PC-9 (cell line): ENCODE measurements around the gene GCA. TPM values are rescaled to one million over a fixed set of nuclear protein-coding genes. Genes with fewer than 3 reads are reported as not detected.

ENCODE experiments used
- BruUV-seq: library from RNA; stranded (reverse); fragments of 400-500 nt; replicated peaks from 2 replicates; lab custom pipeline; 2021; lab: Mats Ljungman, UMichigan
- CTCF ChIA-PET: fragments of 300-600 bp; sonication (Branson Sonifier 250); formaldehyde crosslinking; loops from one replicate; lab custom pipeline; 2022; ENCODE audit warnings: antibody characterized with exemption; lab: Charles Lee
- POLR2A ChIA-PET: fragments of 300-600 bp; sonication (Branson Sonifier 250); formaldehyde crosslinking; loops from one replicate; lab custom pipeline; 2022; ENCODE audit warnings: antibody characterized with exemption; ENCODE audit not compliant: unreplicated experiment; lab: Charles Lee
- DNase-seq, 2 experiments: peaks; one replicate each; pipeline versions ENCODE4 v3.0.0 to v3.0.0-alpha.2; 2015 to 2022; ENCODE audit warnings: mixed read lengths in 1 of 2
- H2AFZ ChIP-seq: fragments of 200-600 bp; sonication (generic); 2 replicates; pipeline ENCODE4 v1.8.1; 2017; ENCODE audit warnings: antibody characterized with exemption
- H3F3A ChIP-seq: fragments of 200-600 bp; sonication (generic); 2 replicates; pipeline ENCODE4 v1.8.1; 2017; ENCODE audit warnings: antibody characterized with exemption, mild to moderate bottlenecking, low read depth; ENCODE audit not compliant: insufficient read depth
- H3K27ac ChIP-seq: fragments of 200-600 bp; sonication (generic); 2 replicates; pipeline ENCODE4 v1.6.1; 2016; ENCODE audit warnings: mixed run types
- H3K27me3 ChIP-seq: fragments of 200-600 bp; sonication (generic); 2 replicates; pipeline ENCODE4 v1.6.1; 2016; ENCODE audit warnings: low read depth, mixed run types; ENCODE audit not compliant: insufficient read depth
- H3K36me3 ChIP-seq: fragments of 200-600 bp; sonication (generic); 2 replicates; pipeline ENCODE4 v1.6.1; 2016; ENCODE audit warnings: low read depth, mixed run types
- H3K4me1 ChIP-seq: fragments of 200-600 bp; sonication (generic); replicated peaks from 2 replicates; pipeline ENCODE4 v1.6.1; 2016; ENCODE audit warnings: mixed run types; ENCODE audit not compliant: insufficient read depth
- H3K4me2 ChIP-seq: fragments of 200-600 bp; sonication (generic); 2 replicates; pipeline ENCODE4 v1.6.1; 2017; ENCODE audit warnings: mixed run types
- H3K4me3 ChIP-seq: fragments of 200-600 bp; sonication (generic); 2 replicates; pipeline ENCODE4 v1.6.1; 2016; ENCODE audit warnings: mixed run types
- H3K79me2 ChIP-seq: fragments of 200-600 bp; sonication (generic); 2 replicates; pipeline ENCODE4 v1.6.1; 2017; ENCODE audit warnings: low read depth, mixed run types
- H3K9me2 ChIP-seq: fragments of 200-600 bp; sonication (generic); 2 replicates; pipeline ENCODE4 v1.8.1; 2017; ENCODE audit warnings: mild to moderate bottlenecking; ENCODE audit not compliant: insufficient read depth
- H3K9me3 ChIP-seq: fragments of 200-600 bp; sonication (generic); 2 replicates; pipeline ENCODE4 v1.8.1; 2016; ENCODE audit warnings: low read depth; ENCODE audit not compliant: insufficient read depth
- H4K20me1 ChIP-seq: fragments of 200-600 bp; sonication (generic); 2 replicates; pipeline ENCODE4 v1.8.1; 2017; ENCODE audit not compliant: insufficient read depth
- CTCF ChIP-seq: fragments of 200-600 bp; sonication (generic); conservative IDR thresholded peaks from 2 replicates; pipeline ENCODE4 v1.6.1; 2017; ENCODE audit warnings: mixed run types, antibody characterized with exemption, mild to moderate bottlenecking, moderate library complexity
- EZH2 ChIP-seq: fragments of 200-600 bp; sonication (generic); IDR thresholded peaks from 2 replicates; pipeline ENCODE4 v1.8.0; 2017; ENCODE audit warnings: antibody characterized with exemption, low read depth
- intact Hi-C: fragments of 100-400 bp; cut with micrococcal nuclease; formaldehyde crosslinking; loops from one replicate; pipeline ENCODE4 v1.10.0; 2022; ENCODE audit not compliant: unreplicated experiment
- total RNA-seq: library from RNA; stranded (reverse); gene quantifications from 2 replicates; pipeline ENCODE4 v1.2.3, GENCODE V29; 2021

Gene GCA
- total RNA-seq, 1 experiment from 2014 or later = 13.4 TPM

- ChIA-PET CTCF (no interaction called here), POLR2A (no interaction called here)
- DNase-seq = no peak
- no peaks in the 10 kb centered on the region for H3F3A ChIP-seq
- H3K27ac ChIP-seq = no peak overlapping the region
- no peaks in the 10 kb centered on the region for H3K27me3 ChIP-seq
- no peaks in the 10 kb centered on the region for H3K79me2 ChIP-seq
- H2AFZ ChIP-seq = no peak overlapping the region
- intact Hi-C loops = no loop called here
- no peaks in the 10 kb centered on the region for H3K9me2 ChIP-seq
- no peak overlapping the region for H3K4me2 ChIP-seq
- TF ChIP-seq EZH2 = no peak
- TF ChIP-seq CTCF = no peak
- BruUV-seq = no TSS peak
- no peak overlapping the region for H3K4me3 ChIP-seq
- no peaks in the 10 kb centered on the region for H3K36me3 ChIP-seq
- H4K20me1 ChIP-seq = no peaks in the 10 kb centered on the region
- no peaks in the 10 kb centered on the region for H3K9me3 ChIP-seq
- H3K4me1 ChIP-seq = no peaks in the 10 kb centered on the region
Measured at GRCh38 chr2:162369551-162369950, 25.6 kb downstream of the GCA start.

GRCh38 chr2:162370931-162371330 is 27.0 kb downstream of the GCA start:
- H3K4me3 ChIP-seq = no peak overlapping the region
- H3K9me3 ChIP-seq = no peaks in the 10 kb centered on the region
- no peaks in the 10 kb centered on the region for H4K20me1 ChIP-seq
- H3K4me1 ChIP-seq = no peaks in the 10 kb centered on the region
- TF ChIP-seq CTCF (no peak), EZH2 (no peak)
- ChIA-PET CTCF (no interaction called here), POLR2A (no interaction called here)
- H3K36me3 ChIP-seq = no peaks in the 10 kb centered on the region
- H3F3A ChIP-seq = no peaks in the 10 kb centered on the region
- no peaks in the 10 kb centered on the region for H3K9me2 ChIP-seq
- H3K27me3 ChIP-seq = no peaks in the 10 kb centered on the region
- no peak for DNase-seq
- H2AFZ ChIP-seq = no peak overlapping the region
- intact Hi-C loops = no loop called here
- no peak overlapping the region for H3K27ac ChIP-seq
- H3K4me2 ChIP-seq = no peak overlapping the region
- no peaks in the 10 kb centered on the region for H3K79me2 ChIP-seq
- no TSS peak for BruUV-seq

GRCh38 chr2:162372818-162373217 is 28.9 kb downstream of the GCA start:
- Histone ChIP-seq H3K4me3 (no peak overlapping the region), H4K20me1 (no peaks in the 10 kb centered on the region), H3F3A (no peaks in the 10 kb centered on the region), H3K27ac (no peak overlapping the region), H3K36me3 (no peaks in the 10 kb centered on the region), H3K79me2 (no peaks in the 10 kb centered on the region), H3K9me2 (no peaks in the 10 kb centered on the region), H3K27me3 (no peaks in the 10 kb centered on the region), H3K4me1 (no peaks in the 10 kb centered on the region), H2AFZ (no peak overlapping the region), H3K9me3 (no peaks in the 10 kb centered on the region), H3K4me2 (no peak overlapping the region)
- no peak for TF ChIP-seq EZH2
- TF ChIP-seq CTCF = no peak
- POLR2A ChIA-PET = no interaction called here
- no TSS peak for BruUV-seq
- CTCF ChIA-PET = no interaction called here
- intact Hi-C loops = no loop called here
- DNase-seq = no peak
